Measurements from ENCODE around the gene ITGB3BP.

Gene ITGB3BP

GRCh38 chr1:63413394-63413793 lies 109.6 kb downstream of the ITGB3BP start:
- DNase-seq = no peak

- DNase-seq = no peak
These were observed 112.0 kb downstream of the ITGB3BP start for GRCh38 chr1:63411066-63411465.

- no peak for DNase-seq
These were observed 114.7 kb downstream of the ITGB3BP start for GRCh38 chr1:63408331-63408730.

- DNase-seq = no peak
These were observed 116.0 kb downstream of the ITGB3BP start for GRCh38 chr1:63407002-63407401.

- DNase-seq = no peak
These were observed 117.0 kb downstream of the ITGB3BP start for GRCh38 chr1:63405987-63406386.

GRCh38 chr1:63405021-63405420 lies 118.0 kb downstream of the ITGB3BP start:
- DNase-seq = no peak

- DNase-seq = no peak
These were observed 119.6 kb downstream of the ITGB3BP start for GRCh38 chr1:63403386-63403785.

- DNase-seq = no peak
These were observed 121.1 kb downstream of the ITGB3BP start for GRCh38 chr1:63401945-63402344.
